Measurements from ENCODE around the gene PROX1.

DNA sequence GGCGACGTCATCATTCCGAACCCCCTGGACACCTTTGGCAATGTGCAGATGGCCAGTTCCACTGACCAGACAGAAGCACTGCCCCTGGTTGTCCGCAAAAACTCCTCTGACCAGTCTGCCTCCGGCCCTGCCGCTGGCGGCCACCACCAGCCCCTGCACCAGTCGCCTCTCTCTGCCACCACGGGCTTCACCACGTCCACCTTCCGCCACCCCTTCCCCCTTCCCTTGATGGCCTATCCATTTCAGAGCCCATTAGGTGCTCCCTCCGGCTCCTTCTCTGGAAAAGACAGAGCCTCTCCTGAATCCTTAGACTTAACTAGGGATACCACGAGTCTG, 10.0 kb downstream of the PROX1 start:
- TF ChIP-seq ETV6 (CRISPR knock-in tag; IDR thresholded peaks at IDR 0.05) (no peak), NFE2L1 (CRISPR knock-in tag; IDR thresholded peaks at IDR 0.05) (no peak), ESRRA (CRISPR knock-in tag; IDR thresholded peaks at IDR 0.05; ENCODE audit: borderline replicate concordance) (no peak), SP1 (CRISPR knock-in tag; conservative IDR thresholded peaks at IDR 0.05) (no peak), FOXP1 (CRISPR knock-in tag; IDR thresholded peaks at IDR 0.05; ENCODE audit: borderline replicate concordance) (no peak), TCF7 (CRISPR knock-in tag; IDR thresholded peaks at IDR 0.05; ENCODE audit: low read depth) (no peak), NFATC4 (CRISPR knock-in tag; IDR thresholded peaks at IDR 0.05) (no peak)
- TF ChIP-seq, protein P1, sequence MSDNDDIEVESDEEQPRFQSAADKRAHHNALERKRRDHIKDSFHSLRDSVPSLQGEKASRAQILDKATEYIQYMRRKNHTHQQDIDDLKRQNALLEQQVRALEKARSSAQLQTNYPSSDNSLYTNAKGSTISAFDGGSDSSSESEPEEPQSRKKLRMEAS (CRISPR knock-in tag; IDR thresholded peaks at IDR 0.05) = no peak
- TF ChIP-seq, protein P2, sequence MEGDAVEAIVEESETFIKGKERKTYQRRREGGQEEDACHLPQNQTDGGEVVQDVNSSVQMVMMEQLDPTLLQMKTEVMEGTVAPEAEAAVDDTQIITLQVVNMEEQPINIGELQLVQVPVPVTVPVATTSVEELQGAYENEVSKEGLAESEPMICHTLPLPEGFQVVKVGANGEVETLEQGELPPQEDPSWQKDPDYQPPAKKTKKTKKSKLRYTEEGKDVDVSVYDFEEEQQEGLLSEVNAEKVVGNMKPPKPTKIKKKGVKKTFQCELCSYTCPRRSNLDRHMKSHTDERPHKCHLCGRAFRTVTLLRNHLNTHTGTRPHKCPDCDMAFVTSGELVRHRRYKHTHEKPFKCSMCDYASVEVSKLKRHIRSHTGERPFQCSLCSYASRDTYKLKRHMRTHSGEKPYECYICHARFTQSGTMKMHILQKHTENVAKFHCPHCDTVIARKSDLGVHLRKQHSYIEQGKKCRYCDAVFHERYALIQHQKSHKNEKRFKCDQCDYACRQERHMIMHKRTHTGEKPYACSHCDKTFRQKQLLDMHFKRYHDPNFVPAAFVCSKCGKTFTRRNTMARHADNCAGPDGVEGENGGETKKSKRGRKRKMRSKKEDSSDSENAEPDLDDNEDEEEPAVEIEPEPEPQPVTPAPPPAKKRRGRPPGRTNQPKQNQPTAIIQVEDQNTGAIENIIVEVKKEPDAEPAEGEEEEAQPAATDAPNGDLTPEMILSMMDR (IDR thresholded peaks at IDR 0.05) = no peak
- TF ChIP-seq, protein P3, sequence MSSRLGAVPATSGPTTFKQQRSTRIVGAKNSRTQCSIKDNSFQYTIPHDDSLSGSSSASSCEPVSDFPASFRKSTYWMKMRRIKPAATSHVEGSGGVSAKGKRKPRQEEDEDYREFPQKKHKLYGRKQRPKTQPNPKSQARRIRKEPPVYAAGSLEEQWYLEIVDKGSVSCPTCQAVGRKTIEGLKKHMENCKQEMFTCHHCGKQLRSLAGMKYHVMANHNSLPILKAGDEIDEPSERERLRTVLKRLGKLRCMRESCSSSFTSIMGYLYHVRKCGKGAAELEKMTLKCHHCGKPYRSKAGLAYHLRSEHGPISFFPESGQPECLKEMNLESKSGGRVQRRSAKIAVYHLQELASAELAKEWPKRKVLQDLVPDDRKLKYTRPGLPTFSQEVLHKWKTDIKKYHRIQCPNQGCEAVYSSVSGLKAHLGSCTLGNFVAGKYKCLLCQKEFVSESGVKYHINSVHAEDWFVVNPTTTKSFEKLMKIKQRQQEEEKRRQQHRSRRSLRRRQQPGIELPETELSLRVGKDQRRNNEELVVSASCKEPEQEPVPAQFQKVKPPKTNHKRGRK (CRISPR knock-in tag; IDR thresholded peaks at IDR 0.05; ENCODE audit: borderline replicate concordance) = no peak
- TF ChIP-seq, protein P4, sequence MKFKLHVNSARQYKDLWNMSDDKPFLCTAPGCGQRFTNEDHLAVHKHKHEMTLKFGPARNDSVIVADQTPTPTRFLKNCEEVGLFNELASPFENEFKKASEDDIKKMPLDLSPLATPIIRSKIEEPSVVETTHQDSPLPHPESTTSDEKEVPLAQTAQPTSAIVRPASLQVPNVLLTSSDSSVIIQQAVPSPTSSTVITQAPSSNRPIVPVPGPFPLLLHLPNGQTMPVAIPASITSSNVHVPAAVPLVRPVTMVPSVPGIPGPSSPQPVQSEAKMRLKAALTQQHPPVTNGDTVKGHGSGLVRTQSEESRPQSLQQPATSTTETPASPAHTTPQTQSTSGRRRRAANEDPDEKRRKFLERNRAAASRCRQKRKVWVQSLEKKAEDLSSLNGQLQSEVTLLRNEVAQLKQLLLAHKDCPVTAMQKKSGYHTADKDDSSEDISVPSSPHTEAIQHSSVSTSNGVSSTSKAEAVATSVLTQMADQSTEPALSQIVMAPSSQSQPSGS (CRISPR knock-in tag; IDR thresholded peaks at IDR 0.05; ENCODE audit: borderline replicate concordance, low read depth) = no peak

All from WTC11 (cell line).